GM21786 (cell line): ENCODE measurements around the gene PIRT.

ENCODE experiments used
- ATAC-seq: cut with Tn5 transposase; IDR thresholded peaks from one replicate; pipeline ENCODE4 v1.9.1; 2021; ENCODE audit not compliant: unreplicated experiment

PIRT gene

DNA sequence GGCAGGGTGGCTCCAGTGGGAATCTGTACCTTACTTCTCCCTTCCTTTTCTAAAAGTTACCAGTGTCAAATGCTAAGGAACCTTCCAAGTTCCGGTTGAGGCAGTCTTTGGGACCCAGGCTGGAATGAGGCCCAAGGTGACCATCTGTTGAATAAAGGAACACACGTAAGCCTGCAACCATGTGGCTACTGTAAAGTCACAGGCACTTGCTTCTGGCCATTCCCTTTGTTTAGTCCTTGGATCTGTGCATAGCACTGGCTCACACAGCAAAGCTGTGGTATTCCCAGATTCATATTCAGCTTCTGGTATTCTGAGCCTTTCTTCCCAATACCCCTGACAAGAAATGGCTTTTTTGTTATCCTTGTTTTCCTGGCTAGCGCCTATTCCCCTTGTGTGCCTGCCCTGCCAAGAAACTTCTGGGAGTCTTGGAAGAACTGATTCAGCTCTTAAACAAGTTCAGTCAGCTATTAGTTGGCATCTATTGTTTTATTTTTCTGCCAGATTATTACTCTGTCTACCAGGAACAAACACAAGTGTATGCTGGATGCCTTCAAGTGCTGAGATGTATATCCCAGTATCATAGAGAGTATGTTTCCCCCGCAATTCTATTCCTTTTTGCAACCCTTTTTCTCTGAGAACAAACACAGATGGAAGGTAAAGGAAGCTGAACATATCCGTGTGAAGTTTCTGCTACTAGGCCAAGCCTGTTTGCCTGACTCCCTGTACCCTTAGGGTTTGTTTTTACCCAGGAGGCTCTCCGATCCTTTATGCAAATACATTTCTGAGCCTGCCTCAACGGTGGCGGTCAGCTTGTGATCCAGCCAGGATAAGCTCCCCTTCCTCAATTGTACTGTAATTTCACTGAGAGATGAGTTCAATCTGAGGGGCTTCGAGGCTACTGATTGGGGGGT lies 47.1 kb downstream of the PIRT start:
- no peak for ATAC-seq

DNA sequence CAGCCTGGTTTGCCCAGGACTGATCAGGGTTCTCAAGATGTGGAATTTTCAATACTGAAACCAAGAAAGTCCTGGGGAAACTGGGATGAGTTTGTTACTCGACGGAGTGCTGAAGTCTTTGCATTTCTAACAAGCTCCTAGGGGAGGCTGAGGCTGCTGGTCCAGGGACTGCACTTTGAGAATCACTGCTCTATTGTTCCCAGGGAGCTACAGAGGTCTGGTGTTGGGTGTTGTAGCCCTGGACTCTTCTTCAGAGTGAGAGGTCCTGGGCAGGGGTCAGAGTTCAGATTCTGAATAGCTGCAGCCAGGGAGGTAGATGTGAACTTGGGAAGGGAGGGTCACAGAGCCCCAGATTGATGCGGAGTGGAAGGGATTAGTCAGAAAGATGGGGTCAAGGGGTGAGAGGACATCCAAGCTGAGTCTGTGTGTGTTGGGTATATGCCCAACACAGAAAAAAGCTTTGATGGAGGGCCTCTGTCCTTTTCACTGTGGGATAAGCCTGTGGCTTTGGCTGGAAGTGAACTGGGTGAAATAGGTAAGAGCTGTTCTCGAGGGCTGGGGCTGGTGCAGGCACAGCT lies 48.1 kb downstream of the PIRT start:
- no peak for ATAC-seq

DNA sequence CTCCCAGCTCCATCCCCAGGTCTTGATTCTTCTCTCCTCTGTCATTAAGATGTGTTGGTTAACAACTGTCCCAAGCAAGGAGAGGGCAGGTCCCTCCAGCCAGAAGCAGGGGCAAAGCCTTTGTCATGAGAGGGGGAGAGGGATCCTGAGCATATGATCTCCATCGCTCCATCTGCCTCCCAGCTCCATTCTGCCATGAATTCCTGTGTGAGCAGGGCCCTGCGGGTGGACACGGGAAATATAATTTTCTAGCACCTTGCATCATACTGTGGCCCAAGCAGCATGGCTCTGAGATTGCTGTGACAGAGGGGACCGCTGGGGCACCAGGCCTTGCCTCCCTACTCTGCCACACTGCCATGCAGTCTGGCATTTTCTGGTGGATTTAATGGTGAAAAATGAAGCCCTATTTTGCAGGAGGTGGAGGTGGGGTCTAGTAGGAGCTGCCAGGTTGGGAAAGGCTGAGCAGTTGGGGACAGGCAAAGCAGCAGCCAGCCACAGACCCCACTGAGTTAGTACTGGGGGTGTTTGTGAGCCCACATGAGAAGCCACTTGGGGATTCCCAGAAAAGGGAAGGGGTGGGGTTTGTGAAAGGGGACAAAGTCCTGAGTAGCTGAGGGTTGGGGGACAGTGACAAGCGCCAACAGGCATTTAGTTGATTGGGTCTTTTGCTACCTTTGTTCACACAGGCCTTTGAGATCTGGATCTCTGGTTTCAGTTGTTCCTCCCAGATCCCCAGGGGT lies 50.4 kb downstream of the PIRT start:
- ATAC-seq = no peak

DNA sequence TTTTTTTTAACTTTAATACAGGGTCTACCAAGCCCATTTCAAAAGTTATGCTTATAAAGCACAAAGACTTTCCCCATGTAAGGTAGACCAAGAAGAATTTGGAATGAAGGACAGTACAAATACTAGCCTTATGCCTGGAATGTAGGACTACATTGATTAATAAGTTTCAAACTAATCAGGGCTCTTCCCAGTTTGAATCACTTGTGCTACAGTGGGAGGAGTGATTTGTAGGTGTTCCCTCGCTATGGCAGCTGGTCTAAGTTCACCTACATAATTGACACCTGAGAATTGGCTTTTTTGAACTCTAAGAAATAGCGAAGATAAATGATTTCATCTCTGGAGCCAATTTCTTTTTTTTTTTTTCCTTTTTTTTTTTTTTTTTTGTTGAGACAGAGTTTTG lies 52.6 kb downstream of the PIRT start:
- ATAC-seq = no peak

DNA sequence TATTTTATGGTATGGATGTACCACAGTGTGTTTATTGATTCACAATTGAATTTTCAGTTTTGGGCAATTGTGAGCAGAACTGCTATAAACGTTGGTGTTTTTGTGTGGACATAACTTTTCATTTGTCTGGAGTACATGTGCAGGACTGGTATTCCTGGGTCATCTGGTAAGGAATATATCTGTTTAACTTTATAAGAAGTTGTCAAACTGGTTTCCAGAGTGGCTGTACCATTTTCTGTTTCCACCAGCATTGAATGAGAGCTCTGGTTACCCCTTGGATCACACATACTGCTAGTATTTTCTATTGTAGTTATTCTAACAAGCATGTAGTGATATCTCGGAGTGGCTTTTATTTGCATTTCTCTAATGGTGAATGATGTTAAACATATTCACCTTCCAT lies 58.3 kb downstream of the PIRT start:
- ATAC-seq = no peak

DNA sequence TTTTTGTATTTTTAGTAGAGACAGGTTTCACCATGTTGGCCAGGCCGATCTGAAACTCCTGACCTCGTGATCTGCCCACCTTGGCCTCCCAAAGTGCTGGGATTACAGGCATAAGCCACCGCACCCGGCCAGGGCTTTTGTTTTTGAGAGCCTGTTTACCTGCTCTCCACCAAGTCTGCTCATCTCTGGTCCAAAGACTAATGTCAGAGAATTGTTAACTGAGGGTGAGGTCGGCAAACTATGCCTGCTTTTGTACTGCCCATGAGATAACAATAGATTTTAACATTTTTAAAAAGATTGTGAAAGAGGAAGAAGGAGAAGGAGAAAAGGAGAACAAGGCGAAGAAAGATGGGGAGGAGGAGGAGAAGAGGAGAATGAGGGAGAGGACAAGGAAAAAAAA lies 60.0 kb downstream of the PIRT start:
- ATAC-seq = no peak

DNA sequence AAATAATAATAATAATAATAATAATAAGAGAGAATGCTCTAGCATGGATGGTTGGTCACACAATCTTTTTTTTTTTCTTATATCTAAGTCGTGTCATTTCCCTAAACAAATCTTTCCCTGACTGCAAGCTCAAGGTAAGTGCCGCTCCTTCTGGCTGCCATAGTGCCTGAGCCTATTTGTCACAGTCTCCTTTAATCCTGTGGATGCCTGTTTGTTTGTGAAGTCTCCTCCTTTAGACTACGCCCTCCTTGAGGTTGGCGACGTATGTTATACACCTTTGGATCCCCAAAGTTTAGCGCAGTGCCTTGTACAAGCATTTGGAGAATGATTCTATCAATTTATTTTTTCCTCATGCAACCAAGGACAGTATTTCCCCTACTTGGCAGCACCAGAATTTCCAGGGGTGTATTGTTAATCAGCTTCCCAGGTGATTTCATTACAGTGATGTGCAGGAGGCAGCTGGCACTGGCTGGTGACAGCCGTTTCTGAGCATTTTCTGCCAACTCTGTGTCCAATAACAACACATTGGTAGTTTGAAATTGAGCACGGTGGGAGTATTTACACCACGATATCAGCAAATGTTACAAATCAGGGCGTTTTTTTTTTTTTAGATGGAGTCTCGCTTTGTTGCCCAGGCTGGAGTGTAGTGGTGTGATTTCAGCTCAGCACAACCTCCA lies 60.6 kb downstream of the PIRT start:
- ATAC-seq = no peak

DNA sequence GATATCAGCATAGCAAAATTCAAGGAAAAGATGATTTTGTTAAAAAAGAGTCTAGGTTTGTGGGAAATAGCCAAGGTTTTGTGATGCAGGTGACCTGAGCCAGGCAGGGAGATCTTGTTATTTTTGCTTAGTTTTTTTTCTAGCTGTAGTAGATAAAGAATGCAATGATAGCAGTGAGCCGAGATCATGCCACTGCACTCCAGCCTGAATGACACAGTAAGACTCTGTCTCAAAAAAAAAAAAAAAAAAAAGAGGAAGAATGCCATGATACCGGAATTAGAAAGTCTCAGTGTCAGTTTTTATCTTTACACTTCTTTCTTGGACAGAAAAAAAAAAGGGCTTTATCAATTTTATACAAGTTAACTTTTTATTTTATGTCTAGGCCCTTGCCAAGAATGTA lies 61.5 kb downstream of the PIRT start:
- no peak for ATAC-seq

DNA sequence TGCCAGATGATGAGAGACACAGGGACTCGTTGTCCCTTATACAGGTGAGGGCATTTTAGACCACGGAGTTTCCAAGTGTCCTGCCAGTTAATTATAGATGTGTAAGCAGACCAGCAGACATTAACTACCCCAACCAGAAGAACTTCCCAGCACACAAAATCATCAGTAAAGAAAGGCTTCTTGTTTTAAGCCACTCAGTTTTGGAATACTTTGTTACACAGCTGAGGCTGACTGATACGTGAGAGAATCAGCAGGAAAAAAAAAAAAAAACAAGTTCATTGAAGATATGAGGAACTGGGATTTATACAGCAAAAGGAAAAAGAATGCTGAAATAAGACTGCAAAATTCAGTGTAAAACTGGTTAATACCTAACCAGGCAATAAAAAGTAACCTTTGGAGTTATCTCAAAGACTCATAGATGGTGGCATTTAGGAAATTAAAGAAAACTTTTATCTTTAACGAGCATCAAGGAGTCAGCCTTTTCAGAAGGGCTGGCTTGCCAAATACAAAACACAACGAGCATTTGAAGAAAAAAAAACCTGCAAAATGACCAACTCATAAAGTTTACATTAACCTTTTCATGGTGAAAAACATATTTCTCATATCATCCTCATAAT lies 62.0 kb downstream of the PIRT start:
- no peak for ATAC-seq

DNA sequence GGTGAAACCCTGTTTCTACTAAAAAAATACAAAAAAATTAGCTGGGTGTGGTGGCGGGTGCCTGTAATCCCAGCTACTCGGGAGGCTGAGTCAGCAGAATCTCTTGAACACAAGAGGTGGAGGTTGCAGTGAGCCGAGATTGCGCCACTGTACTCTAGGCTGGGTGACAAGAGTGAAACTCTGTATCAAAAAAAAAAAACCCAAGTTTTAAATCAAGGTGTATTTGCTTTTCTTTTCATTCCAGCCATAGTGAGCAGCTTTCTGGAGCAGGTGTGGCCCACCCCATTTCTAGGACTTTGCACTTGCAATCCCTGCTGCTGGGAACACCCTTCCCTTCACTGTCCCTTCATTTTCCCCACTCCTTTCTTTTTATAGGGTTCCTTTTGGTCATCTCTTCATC lies 62.8 kb downstream of the PIRT start:
- no peak for ATAC-seq

DNA sequence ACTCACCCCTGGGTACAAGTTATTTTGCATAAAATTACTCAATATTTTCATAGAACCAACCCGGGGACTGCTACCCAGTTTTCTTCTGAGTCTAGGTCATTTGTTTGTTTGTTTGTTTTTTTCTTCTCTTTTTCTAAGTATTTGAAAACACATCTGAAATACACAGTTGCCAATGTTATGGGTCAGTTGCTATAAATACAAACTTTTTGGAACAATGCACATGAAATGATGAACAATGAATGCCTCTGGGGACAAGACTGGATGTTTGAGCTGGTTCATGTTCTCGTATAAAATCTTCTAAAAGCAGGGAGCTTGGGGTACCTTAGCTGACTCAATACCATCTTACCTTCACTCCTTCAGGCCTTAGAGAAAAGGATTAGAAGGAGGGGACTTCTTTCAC lies 64.5 kb downstream of the PIRT start:
- ATAC-seq = no peak
